HFF-Myc (cell line): ENCODE results near the gene DDIT3.
A peak's percentile ranks its signal among the peaks of the same experiment; 100 is the strongest.
"Not testable (repeated sequence)": the region's sequence is repeated elsewhere in the genome, so short reads cannot be mapped to it uniquely, and the experiment has no call there.

Source experiments
- DNase-seq: peaks from one replicate; pipeline ENCODE4 v3.0.0-alpha.2; 2011; ENCODE audit warnings: low read depth; ENCODE audit errors: extremely low read depth
- H3K4me3 ChIP-seq: replicated peaks from 2 replicates; pipeline ENCODE4 v1.5.1; 2011; ENCODE audit warnings: low read depth, mild to moderate bottlenecking, control low read depth, low read length
- TF ChIP-seq, protein P1 (sequence below): IDR thresholded peaks from 2 replicates; pipeline ENCODE4 v1.5.1; 2012; ENCODE audit warnings: mild to moderate bottlenecking, low read depth, low read length, control low read depth; ENCODE audit errors: missing control alignments

DDIT3 gene

DNA sequence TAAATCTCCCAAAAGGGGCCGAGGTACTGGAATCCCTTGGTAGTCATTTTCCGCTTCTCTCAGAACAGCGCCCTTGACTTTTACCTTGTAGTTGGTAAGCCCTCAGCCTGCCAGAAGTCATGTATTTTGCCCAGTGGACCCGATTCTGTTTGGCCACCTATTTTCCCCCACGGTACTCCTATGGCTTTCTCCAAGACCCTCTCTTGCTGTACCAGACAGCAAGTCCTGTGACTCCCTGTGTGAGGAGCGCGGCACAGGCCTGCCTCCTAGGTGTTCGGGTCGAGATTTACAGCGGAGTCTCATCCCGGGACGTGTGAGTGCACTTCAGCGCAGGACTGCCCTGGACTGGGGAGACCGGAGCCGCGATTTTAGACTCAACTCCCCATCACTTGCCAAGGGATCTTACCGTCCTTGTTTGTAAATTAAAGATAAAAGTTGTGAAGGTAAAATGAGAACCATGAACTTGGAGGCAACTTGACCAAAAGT, 1.3 kb upstream of the DDIT3 start:
- TF ChIP-seq, protein P1, sequence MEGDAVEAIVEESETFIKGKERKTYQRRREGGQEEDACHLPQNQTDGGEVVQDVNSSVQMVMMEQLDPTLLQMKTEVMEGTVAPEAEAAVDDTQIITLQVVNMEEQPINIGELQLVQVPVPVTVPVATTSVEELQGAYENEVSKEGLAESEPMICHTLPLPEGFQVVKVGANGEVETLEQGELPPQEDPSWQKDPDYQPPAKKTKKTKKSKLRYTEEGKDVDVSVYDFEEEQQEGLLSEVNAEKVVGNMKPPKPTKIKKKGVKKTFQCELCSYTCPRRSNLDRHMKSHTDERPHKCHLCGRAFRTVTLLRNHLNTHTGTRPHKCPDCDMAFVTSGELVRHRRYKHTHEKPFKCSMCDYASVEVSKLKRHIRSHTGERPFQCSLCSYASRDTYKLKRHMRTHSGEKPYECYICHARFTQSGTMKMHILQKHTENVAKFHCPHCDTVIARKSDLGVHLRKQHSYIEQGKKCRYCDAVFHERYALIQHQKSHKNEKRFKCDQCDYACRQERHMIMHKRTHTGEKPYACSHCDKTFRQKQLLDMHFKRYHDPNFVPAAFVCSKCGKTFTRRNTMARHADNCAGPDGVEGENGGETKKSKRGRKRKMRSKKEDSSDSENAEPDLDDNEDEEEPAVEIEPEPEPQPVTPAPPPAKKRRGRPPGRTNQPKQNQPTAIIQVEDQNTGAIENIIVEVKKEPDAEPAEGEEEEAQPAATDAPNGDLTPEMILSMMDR = no peak
- H3K4me3 ChIP-seq = peak overlapping the region; percentile 67
- DNase-seq = no peak

DNA sequence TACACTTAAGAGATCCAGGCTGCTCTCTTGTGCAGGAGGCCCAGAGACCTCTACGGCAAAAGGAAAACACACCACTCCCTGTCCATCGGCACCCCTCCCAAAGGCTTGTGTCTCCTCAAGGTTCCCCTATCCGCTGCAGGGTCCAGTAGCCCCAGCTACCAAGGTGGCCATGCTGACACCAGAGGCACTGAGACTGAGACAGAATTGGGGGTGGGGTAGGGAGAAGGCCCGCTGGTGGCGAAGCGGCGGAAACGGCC, 590 bp downstream of the DDIT3 start:
- peak overlapping the region; percentile 69 for H3K4me3 ChIP-seq
- no peak for DNase-seq
- TF ChIP-seq, protein P1 = no peak

DNA sequence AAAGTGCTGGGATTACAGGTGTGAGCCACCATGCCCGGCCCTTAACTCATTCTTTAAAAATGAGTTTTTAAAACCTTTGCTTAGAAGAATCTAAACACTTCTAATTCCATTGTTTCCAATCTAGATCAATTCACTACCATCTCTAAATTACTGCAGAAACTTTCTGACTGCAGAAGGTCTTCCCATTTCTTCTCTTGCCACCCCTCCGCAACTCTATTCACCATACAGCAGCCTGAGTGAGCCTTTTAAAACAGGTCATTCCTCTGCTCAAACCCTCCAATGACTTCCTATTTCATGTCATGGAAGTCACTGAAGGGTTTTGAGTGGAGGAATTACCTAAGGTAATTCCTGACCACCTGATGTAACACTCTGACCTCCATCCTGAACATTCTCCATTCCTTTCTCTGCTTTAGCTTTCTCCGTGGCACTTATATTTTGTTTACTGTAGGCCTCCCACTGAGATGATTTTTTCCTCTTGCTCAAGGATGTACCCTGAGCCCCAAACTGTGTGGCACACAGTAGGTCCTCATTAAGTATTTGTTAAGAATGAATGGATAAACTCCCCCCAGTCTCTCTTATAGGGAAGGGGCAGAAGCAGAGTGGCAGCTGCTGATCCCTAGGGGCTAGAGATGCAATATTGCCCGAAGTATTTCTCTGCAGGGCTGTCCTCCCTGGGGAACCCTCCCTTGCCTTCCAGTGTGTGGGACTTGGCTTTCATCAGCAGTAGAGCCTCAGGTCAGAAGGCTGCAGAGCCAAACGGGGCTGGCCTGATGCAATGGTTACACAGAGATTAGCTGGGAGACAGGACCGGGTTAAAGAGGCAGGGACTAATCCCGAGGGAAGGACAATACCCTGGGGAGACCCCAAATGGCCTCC, 1.2 kb downstream of the DDIT3 start:
- DNase-seq = no peak
- peak overlapping the region; percentile 69 for H3K4me3 ChIP-seq
- TF ChIP-seq, protein P1 = no peak

DNA sequence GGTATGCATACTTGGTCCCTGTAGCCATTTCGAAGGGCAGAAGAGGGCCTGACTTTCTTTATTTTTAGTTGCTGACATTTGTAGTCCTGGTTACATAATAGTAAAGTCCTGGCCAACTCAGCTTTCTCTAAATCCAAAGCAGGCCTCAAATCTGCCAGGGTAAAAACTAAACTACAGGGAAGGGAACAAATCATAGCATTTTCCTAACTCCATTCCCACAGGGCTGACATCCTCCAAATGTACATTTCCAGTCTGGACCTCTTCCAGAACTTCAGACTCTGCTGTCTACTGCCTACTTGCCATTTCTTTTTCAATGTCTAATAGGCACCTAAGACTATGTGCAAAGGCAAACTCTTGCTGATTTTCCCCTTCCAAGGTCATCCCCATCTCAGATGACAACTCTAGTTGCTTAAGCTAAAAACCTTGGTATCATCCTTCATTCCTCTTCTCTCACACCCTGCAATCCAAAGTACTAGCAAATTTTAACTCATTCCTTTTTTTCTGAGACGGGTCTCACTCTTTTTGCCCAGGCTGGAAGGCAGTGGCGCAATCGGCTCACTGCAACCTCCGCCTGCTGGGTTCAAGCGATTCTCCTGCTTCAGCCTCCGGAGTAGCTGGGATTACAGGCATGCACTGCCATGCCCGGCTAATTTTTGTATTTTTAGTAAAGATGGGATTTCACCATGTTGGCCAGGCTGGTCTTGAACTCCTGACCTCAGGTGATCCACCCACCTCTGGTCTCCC, 2.0 kb downstream of the DDIT3 start:
- TF ChIP-seq, protein P1 = no peak
- DNase-seq = no peak
- H3K4me3 ChIP-seq = peak overlapping the region; percentile 69

DNA sequence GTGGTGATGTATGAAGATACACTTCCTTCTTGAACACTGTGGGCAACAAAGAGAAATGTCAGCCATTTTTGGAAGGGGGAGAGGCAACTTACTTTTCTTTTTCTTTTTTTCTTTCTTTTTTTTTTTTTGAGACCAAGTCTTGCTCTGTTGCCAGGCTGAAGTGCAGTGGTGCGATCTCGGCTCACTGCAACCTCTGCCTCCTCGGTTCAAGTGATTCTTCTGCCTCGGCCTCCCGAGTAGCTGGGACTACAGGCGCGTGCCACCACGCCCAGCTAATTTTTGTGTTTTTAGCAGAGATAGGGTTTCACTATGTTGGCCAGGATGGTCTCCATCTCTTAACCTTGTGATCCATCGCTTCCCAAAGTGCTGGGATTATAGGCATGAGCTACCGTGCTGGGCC, 2.6 kb downstream of the DDIT3 start:
- DNase-seq = not testable (repeated sequence)
- peak overlapping the region; percentile 69; the same call in 1 of the 2 replicates for H3K4me3 ChIP-seq

DNA sequence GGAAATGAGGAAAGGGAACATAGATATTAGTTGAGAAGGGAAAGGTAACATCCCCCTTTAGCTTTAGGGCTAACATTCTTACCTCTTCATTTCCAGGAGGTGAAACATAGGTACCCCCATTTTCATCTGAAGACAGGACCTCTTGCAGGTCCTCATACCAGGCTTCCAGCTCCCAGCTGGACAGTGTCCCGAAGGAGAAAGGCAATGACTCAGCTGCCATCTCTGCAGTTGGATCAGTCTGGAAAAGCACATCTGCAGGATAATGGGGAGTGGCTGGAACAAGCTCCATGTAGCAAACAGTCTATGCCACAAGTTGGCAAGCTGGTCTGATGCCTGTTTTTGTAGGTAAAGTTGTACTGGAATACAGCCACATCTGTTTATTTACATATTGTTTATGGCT, 3.1 kb downstream of the DDIT3 start:
- H3K4me3 ChIP-seq = no peak overlapping the region
- DNase-seq = no peak
- TF ChIP-seq, protein P1 = no peak

DNA sequence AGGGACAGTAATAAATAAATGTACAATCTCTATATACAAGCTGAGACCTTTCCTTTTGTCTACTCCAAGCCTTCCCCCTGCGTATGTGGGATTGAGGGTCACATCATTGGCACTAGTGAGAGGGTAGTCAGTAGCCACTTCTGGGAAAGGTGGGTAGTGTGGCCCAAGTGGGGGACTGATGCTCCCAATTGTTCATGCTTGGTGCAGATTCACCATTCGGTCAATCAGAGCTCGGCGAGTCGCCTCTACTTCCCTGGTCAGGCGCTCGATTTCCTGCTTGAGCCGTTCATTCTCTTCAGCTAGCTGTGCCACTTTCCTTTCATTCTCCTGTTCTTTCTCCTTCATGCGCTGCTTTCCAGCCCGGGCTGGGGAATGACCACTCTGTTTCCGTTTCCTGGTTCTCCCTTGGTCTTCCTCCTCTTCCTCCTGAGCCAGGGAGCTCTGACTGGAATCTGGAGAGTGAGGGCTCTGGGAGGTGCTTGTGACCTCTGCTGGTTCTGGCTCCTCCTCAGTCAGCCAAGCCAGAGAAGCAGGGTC, 3.6 kb downstream of the DDIT3 start:
- DNase-seq = no peak
- H3K4me3 ChIP-seq = no peak overlapping the region
- TF ChIP-seq, protein P1 = no peak
